ENCODE data around the gene FBXL19.
"Not testable (repeated sequence)": the region's sequence is repeated elsewhere in the genome, so short reads cannot be mapped to it uniquely, and the experiment has no call there.

FBXL19 gene

DNA sequence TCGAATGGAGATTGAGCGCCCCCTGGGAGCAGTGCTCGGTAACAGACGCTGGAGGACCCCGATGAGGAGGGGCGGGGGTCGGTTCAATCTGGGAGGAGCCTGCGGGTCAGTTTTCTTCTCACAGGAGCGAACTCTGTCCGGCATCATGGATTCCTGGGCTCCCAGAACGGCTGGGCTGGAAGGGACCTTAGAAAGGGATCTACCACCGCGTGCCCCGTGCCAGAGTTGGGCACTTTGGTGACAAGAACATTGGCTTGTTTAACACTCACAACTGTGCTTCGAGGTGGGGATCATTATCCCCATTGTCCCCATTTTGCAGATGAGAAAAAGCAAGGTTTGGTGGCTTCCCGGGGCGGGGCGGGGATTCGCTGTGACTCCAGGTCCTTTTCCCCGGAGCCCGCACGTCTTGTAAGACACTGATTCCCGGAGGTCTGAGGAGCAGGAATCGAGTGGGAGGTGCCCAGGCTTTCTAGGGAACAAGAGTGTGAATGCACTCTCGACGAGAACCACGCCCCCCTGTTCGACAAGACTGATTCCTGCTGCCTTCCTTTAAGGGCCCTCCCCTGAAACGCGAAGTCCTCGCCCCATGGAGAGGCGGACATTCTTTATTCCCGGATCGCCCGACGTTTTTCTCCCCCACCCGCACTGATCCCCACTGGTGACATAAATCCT lies 1.5 kb upstream of the FBXL19 start:
- peak; percentile 69 for DNase-seq (ENCODE audit: low read depth)

DNA sequence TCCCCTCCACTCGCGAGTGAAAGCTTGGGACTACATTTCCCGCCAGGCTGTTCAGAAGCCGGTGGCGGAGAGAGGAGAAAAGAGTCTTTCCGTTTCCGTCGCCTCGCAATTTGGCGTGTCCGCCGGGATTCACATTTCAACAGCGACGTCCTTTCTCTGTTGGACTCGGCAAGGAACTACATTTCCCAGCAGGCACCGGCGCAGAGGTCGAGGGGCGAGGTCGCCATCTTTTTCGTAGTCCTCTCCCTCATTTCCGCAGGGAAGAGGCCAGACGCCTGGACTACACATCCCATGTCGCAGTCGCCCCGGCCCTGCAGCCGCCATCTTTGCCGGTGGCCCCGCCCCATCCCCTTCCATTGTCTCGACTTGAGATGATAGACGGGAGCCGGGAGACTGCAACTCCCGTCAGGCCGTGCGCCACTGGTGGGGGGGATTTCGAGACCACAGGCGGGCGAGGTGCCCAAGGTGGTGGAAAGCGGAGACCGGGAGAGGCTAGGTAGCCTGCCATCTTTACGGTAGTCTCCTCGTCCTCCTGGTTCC lies 882 bp upstream of the FBXL19 start:
- DNase-seq (ENCODE audit: low read depth) = peak; percentile 99

DNA sequence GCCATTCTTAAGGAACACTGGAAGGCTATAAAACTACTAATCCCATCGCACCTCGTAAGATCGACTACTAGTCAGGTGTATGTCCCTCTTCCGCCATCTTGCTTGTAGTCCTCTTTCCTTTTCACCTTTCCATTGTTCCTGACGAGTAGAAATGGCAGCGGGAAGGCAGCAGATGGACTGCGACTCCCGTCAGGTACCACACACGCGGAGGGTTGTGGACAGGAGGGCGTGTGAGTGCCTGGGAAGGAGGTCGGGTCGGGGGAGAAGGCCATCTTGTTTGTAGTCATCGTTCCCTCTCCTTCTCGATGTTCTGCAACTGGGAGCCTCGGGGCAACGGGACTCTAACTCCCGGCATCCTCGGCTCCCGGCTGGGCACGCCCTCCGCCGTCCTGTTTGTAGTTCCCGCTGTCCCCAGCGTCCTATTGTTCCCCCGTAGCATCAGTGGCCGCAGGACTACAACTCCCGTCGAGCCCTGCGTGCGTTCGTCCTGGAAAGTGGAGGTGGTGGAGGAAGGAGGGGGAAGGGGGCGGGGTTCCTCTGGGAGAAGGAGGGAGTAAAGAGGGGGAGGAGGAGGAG lies 324 bp upstream of the FBXL19 start:
- DNase-seq (ENCODE audit: low read depth) = peak; percentile 85

DNA sequence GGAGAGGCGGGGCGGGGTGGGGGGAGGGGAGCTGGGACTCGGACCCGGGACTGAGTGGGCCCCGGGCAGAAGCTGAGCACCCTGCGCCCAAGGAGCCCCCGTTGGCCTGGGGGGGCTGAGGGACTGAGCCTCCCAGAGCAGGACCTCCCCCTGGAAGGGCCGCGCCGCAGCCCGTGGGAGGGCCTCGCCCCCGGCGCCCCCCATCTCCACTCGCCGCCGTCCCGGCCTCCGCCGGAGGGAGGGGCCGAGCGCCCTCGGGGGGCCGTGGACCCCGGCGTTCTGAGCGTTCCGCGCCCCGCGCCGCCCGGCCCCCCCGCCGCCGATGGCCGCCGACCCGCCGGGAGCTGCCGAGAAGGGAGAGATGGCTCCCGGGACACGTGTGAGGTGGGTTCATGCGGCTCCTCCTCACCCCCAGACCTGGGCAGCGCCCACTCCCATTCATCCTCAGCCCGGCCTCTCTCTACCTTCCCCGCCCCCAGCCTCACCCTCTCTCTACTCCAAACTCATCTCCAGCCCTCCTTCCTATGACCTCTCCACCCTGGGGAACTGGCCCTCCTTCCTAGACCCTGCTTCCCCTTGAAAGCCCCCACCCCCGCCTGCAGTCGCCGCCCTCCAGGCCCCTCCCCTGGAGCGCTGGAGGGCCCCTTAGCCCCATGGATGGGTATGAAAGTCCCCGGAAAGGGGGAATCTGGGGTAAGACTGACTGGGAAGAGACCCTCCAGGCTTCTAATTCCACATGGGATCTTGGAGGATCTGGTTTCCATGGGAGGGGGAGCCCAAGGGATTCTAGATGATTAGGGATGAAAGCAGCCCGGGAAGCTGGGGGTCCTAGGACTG lies 922 bp downstream of the FBXL19 start:
- no peak for DNase-seq (ENCODE audit: low read depth)

DNA sequence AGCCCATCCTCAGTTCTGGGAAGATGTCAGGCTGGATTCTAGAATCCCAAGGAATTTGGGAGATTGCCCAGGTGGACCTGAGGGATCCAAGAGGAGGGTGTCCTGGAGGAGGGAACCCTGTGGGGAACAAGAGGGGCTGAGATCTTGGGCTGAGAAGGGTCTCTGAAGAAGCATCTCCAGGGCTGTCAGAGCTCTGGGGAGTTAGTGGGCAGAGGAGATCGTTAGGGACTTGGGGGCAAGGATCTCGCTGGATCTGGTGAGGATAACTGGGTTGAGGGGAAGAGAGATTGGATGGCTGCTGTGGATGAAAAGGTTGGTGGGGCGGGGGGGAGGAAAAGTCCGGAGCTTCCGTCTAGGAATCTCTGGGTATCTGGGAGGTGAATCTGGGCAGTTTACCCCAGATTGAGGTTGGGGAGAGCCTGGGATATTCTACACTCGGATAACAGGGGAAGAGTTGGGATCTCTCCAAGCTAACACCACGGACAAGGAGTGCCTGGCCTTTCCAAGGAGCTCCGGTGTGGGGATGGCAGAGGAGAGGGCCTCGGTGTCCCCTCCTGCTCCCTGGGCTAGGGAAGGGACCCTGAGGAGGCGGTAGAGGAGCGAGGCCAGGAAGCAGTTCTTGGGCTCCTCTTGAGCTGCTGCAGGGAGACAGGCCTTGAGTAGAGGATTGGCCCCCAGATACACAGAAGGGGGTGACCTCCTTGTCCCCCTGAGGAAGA lies 1.7 kb downstream of the FBXL19 start:
- no peak for DNase-seq (ENCODE audit: low read depth)

DNA sequence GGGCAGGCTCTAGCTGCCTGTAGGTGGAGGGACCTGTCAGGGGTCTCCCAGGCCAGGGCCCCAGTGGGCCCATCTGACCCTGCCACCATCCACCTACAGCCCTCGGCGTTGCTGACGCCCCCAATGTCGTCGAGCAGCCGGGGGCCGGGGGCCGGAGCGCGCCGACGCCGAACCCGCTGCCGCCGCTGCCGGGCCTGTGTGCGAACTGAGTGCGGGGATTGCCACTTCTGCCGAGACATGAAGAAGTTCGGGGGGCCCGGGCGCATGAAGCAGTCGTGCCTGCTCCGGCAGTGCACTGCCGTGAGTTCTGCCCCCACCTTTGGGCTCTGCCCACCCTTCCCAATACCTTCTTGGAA lies 2.2 kb downstream of the FBXL19 start:
- DNase-seq (ENCODE audit: low read depth) = no peak

DNA sequence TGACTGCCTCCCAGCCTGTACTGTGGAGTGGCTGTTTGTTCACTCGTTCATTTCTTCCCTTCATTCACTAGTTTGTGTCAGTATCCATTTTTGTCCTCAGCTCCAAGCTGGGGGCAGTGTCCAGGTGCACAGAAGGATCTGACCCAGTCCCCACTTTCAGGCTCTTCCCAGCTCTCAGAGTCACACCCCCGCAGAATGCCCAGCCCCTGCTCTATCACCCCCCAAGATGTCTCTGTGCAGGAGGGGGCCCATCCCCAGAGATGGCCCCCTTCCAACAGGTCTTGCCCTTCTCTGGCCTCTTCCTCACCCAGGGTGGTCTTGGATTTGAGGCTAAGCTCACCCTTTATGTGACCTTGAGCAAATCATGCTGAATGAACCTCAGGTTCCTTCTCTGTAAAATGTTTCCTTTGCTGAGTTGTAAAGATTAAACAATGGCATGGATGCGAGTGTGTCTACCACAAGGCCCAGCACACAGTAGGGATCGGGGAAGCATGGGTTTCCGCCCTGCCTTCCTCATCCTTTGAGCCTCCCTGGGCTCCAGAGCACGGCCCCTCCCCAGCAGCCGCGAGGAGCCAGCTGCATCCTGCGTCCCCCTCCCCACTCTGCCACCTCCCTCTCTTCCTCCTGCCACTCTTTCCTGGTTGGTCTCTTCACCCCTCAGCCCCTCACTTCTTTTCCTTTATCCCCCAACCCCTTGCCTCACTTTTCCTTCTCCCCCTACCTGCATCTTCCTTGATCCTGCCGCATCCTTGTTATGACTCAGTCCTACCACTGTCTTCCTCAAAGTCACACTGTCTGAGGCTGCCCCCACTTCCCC lies 2.8 kb downstream of the FBXL19 start:
- DNase-seq (ENCODE audit: low read depth) = no peak

DNA sequence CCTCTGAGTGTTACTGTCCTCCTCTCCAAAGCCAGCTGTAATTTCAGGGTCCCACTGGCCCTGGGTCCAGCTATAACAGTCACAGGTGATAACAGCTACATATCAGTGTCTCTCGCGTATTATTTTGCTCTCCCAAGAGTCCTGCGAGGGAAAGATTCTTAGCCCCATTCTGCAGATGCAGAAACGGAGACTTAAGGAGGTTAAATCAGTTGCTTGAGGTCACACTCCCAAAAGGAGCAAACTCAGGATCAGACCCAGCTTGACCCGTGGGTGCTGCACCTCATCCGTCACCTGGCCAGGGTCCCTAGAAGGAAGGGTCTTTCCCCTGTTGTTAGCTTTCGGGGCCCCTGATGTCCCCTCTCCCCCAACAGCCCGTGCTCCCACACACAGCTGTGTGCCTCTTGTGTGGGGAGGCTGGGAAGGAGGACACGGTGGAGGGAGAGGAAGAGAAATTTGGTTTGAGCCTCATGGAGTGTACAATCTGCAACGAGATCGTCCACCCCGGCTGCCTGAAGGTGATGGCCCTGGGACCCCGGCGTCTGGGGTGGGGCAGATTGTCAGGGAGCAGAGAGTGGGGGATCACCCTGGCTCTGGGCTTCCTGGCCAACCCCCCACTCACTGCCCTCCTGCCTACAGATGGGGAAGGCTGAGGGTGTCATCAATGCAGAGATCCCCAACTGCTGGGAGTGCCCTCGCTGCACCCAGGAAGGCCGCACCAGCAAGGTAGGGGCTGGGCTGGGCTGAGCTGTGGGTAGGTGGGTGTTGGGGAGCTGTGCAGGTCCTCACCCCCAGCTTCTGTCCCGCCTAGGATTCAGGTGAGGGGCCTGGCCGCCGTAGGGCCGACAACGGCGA lies 3.8 kb downstream of the FBXL19 start:
- DNase-seq (ENCODE audit: low read depth) = no peak

DNA sequence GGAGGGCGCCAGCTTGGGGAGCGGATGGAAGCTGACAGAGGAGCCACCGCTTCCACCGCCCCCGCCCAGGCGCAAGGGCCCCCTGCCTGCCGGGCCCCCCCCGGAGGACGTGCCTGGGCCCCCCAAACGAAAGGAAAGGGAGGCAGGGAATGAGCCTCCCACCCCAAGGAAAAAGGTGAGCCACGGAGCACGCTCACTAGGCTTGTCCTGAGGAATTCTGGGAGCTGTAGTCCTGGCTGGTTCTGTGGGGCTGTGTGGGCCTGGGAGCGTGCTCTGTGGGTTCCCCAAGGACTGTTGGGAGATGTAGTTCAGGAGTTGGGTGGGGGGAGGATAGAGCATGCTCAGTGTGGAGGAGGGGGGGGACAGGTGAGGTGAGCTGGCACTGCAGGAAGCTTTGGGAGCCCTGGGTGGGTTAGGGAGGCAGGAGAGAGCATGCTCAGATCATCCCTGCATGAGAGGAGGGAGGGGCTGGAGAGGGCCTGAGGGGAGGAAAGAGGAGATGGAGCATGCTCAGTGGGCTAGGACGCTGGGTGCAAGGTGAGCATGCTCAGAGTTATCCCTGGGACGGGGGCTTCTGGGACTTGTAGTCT lies 4.5 kb downstream of the FBXL19 start:
- peak; percentile 26 for DNase-seq (ENCODE audit: low read depth)

DNA sequence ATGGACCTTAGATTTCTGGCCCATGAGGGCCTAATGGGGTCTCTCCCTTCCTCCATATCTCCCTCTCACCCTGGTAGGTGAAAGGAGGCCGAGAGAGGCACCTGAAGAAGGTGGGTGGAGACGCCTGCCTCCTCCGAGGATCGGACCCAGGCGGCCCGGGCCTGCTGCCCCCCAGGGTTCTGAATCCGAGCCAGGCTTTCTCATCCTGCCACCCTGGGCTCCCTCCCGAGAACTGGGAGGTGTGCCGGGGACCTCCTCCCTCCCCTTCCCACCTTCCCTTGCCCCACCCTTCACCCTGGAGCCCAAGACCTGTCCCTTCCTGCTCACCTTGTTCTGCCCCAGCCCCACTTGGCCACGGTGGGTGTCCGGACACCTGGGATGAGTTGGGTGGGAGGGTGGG lies 5.0 kb downstream of the FBXL19 start:
- no peak for DNase-seq (ENCODE audit: low read depth)

DNA sequence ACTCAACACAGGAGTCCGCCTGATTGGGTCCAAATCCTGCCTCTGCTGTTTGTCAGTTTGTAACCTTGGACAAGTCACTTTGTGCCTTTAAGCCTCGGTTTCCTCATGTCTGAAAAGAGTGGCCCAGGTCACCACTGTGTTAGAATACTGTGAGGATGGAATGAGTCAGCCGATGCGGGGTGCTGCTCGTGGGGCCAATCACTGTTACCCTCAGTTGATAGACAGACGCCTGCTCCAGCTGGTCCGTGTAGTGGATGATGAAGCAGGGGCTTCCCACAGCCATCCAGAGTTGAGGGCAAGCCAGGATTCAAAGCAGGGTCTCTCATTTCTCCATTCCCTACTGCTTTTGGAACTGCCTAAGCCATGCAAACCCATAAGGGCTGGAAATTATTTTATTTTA lies 5.8 kb downstream of the FBXL19 start:
- DNase-seq (ENCODE audit: low read depth) = no peak

DNA sequence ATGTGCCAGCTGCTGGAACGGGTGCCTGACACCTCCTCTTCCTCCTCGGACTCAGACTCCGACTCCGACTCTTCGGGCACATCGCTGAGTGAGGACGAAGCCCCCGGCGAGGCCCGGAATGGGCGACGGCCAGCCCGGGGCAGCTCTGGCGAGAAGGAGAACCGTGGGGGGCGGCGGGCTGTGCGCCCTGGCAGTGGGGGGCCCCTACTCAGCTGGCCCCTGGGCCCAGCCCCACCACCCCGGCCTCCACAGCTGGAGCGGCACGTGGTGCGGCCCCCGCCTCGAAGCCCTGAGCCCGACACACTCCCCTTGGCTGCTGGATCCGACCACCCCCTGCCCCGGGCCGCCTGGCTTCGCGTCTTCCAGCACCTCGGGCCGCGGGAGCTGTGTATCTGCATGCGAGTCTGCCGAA lies 6.8 kb downstream of the FBXL19 start:
- DNase-seq (ENCODE audit: low read depth) = no peak

DNA sequence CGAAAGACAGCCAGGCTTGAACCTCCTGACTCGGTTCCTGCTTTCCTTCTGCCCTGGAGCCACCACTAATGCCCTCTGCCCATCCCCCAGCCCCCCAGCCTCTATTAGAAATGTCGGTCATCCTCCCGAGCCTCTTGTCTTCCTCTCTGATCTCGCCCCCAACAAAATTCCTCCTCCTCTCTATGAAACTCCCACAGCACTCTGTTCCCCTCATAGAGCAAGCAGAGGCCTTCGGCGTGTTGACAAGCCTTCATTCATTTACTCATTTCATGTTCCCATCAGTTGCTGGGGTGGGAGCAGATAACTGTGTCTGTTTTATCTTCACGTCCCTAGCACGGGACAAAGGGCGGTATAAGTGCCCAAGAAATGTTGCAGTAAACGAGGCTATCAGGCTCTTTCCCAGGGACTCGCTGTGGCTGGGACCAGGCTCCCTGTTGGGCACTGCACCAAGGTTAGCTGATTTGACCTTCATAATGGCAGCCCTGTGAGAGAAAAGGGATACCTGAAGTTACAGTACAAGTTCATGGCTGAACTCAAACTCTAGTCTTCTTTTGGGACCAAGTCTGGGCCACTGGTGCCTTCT lies 7.8 kb downstream of the FBXL19 start:
- no peak for DNase-seq (ENCODE audit: low read depth)

DNA sequence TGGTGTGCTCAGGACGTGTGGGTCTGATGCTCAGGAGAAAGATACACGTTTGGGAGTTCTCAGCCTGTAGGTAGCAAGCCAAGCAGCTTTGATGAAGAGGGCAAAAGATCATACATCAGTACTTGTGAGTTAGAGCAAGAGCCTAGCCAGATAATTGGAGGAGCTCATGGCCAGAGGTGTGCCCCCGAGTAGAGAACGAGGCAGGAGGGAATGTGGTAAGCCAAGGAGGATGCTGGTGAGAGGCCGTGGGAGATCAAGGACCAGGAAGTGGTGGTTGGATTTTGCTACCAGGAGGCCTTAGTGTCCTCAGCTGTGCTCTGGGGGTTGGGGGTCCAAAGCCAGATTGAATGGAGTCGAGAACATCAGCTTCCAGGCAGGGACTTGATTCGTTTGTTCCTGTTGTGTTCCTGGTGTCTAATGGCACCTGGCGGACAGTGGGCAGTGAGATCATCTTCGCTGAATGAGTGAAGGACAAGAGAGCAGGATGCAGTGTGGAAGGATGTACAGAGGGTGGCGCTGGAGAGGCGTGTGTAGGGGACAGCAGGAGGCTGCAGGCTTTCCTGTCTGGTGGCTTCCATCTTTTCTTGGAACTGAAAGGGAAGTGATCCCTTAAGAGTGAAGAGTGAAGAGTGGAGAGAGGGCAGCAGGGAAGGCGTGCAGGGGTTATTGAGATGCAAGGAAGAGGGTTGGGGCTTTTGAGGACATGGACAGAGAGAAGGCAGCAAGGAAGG lies 11.6 kb downstream of the FBXL19 start:
- no peak for DNase-seq (ENCODE audit: low read depth)

DNA sequence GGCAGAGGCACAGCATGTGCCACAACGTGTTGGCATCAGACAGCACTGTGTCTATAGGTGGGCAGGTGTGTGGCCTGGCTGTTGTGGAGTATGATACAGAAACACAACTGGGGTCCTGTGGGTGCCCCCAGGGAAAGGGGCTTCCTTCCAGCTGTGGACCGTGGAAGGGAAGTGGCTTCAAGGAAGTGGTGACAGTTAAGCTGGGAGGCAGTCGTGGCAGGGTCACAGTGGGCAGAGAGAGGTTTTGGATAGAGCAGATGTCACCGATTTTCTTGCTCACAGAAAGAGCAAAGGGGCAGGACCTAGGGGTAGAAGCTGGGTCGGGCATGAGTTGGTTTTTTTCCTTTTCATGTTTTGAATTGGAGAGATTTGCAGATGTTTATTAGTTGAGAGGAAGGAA lies 14.3 kb downstream of the FBXL19 start:
- DNase-seq (ENCODE audit: low read depth) = no peak

DNA sequence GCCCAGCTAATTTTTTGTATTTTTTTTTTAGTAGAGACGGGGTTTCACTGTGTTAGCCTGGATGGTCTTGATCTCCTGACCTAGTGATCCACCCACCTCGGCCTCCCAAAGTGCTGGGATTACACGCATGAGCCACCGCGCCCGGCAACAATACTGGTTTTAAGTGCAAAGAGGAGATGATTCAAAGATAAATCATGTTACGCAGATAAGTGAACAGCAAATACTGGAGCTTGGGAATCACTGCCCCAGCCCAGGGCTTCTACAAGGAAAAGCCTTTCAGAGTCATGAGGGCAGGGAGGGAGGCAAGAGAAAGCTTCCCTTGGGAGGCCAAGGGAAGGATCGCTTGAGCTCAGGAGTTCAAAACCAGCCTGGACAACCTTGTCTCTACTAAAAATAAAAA lies 16.2 kb downstream of the FBXL19 start:
- not testable (repeated sequence) for DNase-seq (ENCODE audit: low read depth)

DNA sequence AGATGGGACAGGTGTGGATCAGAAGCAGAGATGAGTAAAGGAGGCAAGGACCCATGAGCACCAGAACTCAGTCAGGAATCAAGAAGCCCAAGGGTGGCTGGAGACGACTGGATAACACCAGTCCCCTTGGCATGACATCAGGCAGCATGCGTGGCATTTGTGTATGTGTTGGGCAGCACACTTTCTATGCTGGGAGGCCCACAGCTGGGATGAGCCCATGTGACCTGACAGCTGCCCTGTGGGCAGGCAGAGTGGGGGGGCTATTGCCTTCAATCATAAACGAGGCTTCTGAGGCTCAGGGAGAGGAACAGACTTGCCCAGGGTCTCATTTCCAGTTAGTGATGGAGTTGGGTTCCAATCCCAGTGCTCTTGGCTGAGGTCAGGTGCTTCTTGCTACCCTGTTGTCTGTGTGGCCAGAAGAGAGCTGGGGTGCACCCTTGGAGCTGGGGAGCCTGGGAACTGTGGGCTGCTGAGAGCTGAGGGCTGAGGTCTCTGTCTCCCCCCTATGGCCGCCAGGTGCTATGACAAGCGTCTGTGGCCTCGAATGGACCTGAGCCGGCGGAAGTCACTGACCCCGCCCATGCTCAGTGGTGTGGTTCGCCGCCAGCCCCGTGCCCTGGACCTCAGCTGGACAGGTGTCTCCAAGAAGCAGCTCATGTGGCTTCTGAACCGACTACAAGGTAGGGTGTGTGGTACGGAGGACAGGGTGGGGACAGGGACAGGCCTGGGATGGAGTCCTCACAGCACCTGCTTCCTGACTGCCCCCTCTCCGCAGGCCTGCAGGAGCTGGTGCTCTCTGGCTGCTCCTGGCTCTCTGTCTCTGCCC lies 18.4 kb downstream of the FBXL19 start:
- DNase-seq (ENCODE audit: low read depth) = peak; percentile 30

DNA sequence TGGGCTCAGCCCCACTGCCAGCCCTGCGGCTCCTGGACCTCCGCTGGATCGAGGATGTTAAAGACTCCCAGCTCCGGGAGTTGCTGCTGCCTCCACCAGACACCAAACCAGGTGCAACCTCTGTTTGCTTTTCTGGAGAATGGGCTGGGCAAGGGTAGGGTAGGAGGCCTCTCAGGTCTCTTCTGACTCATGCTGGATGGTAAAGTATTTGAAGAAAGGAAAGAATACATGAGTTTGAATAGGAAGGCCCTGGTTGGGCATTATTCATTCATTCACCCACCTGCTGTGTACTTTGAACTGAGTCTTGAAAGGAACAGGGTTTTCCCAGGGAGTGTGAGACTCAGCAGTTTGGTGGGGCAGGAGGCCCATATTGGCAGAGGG lies 19.0 kb downstream of the FBXL19 start:
- no peak for DNase-seq (ENCODE audit: low read depth)

All from stimulated activated CD8-positive, alpha-beta memory T cell treated with anti-CD3 and anti-CD28 coated beads, Interleukin-7, amount 100 ng/mL, for 24 hours (primary cell).